ENCODE measurements around the gene SZRD1. TPM values are rescaled to one million over a fixed set of nuclear protein-coding genes. Genes with fewer than 3 reads are reported as not detected.

Gene SZRD1
- total RNA-seq, 1 donor from 2014 or later: 42.3 TPM

GRCh38 chr1:16394977-16395376 lies 27.9 kb downstream of the SZRD1 start:
- no peak for DNase-seq (ENCODE audit: low read depth)

- peak; percentile 43 for DNase-seq (ENCODE audit: low read depth)
Measured at GRCh38 chr1:16396591-16396990, 29.5 kb downstream of the SZRD1 start.

- DNase-seq (ENCODE audit: low read depth): no peak
Measured at GRCh38 chr1:16397120-16397519, 30.1 kb downstream of the SZRD1 start.

GRCh38 chr1:16398371-16398953 lies 31.4 kb downstream of the SZRD1 start:
- no peak for DNase-seq (ENCODE audit: low read depth)

GRCh38 chr1:16402742-16403141 lies 35.7 kb downstream of the SZRD1 start:
- peak; percentile 38 for DNase-seq (ENCODE audit: low read depth)

GRCh38 chr1:16405441-16405840 lies 38.4 kb downstream of the SZRD1 start:
- DNase-seq (ENCODE audit: low read depth): no peak

GRCh38 chr1:16406868-16407267 lies 39.8 kb downstream of the SZRD1 start:
- DNase-seq (ENCODE audit: low read depth): no peak

GRCh38 chr1:16409536-16410152 lies 42.6 kb downstream of the SZRD1 start:
- no peak for DNase-seq (ENCODE audit: low read depth)

GRCh38 chr1:16410803-16411202 lies 43.8 kb downstream of the SZRD1 start:
- DNase-seq (ENCODE audit: low read depth): no peak

- no peak for DNase-seq (ENCODE audit: low read depth)
Measured at GRCh38 chr1:16413191-16413590, 46.1 kb downstream of the SZRD1 start.

- no peak for DNase-seq (ENCODE audit: low read depth)
Measured at GRCh38 chr1:16418823-16419425, 51.9 kb downstream of the SZRD1 start.

- peak; percentile 13 for DNase-seq (ENCODE audit: low read depth)
Measured at GRCh38 chr1:16420424-16421118, 53.5 kb downstream of the SZRD1 start.

GRCh38 chr1:16421201-16421600 lies 54.2 kb downstream of the SZRD1 start:
- DNase-seq (ENCODE audit: low read depth): no peak

GRCh38 chr1:16422041-16422440 lies 55.0 kb downstream of the SZRD1 start:
- DNase-seq (ENCODE audit: low read depth): no peak

- no peak for DNase-seq (ENCODE audit: low read depth)
Measured at GRCh38 chr1:16425125-16426025, 58.3 kb downstream of the SZRD1 start.

- no peak for DNase-seq (ENCODE audit: low read depth)
Measured at GRCh38 chr1:16430606-16431005, 63.6 kb downstream of the SZRD1 start.

GRCh38 chr1:16433030-16433429 lies 66.0 kb downstream of the SZRD1 start:
- DNase-seq (ENCODE audit: low read depth): no peak

GRCh38 chr1:16434007-16434406 lies 67.0 kb downstream of the SZRD1 start:
- DNase-seq (ENCODE audit: low read depth): no peak

GRCh38 chr1:16434501-16434900 lies 67.5 kb downstream of the SZRD1 start:
- DNase-seq (ENCODE audit: low read depth): no peak

GRCh38 chr1:16436946-16437474 lies 70.0 kb downstream of the SZRD1 start, which contains the start of gene SPATA21:
SPATA21 (minus strand) TSS chr1:16437424; CDS start chr1:16431371, 6,053 bp downstream.
- no peak for DNase-seq (ENCODE audit: low read depth)

GRCh38 chr1:16438516-16438915 lies 71.5 kb downstream of the SZRD1 start:
- DNase-seq (ENCODE audit: low read depth): no peak

Data from renal cortical epithelial cell (primary cell).